GM23338 (cell line): ENCODE measurements around the gene SLC23A1. TPM values are rescaled to one million over a fixed set of nuclear protein-coding genes. Genes with fewer than 3 reads are reported as not detected.

ENCODE experiments used
- ATAC-seq: fragments of 200-7000 bp; cut with Tn5 transposase; 3 replicates; pipeline ENCODE4 v1.9.1; 2020
- DNase-seq: peaks from one replicate; pipeline ENCODE4 v3.0.0-alpha.2; 2015; ENCODE audit warnings: low spot score
- H2AFZ ChIP-seq: fragments of 200-600 bp; sonication (generic); 2 replicates; pipeline ENCODE4 v1.8.0; 2016; ENCODE audit warnings: antibody characterized with exemption, mild to moderate bottlenecking, moderate library complexity
- H3F3A ChIP-seq: fragments of 200-600 bp; sonication (generic); replicated peaks from 2 replicates; pipeline ENCODE4 v1.8.0; 2017; ENCODE audit warnings: antibody characterized with exemption, mixed run types, low read depth
- H3K27ac ChIP-seq: fragments of 200-600 bp; sonication (generic); 2 replicates; pipeline ENCODE4 v1.6.1; 2016; ENCODE audit warnings: low read depth
- H3K27me3 ChIP-seq: fragments of 200-600 bp; sonication (generic); 2 replicates; pipeline ENCODE4 v1.8.0; 2016; ENCODE audit warnings: mild to moderate bottlenecking, mixed run types, moderate library complexity; ENCODE audit not compliant: insufficient read depth
- H3K36me3 ChIP-seq: fragments of 200-600 bp; sonication (generic); 2 replicates; pipeline ENCODE4 v1.8.0; 2016; ENCODE audit warnings: mild to moderate bottlenecking; ENCODE audit not compliant: insufficient read depth
- H3K4me1 ChIP-seq: fragments of 200-600 bp; sonication (generic); 2 replicates; pipeline ENCODE4 v1.8.0; 2016; ENCODE audit warnings: mild to moderate bottlenecking, moderate library complexity; ENCODE audit not compliant: insufficient read depth
- H3K4me2 ChIP-seq: fragments of 200-600 bp; sonication (generic); 2 replicates; pipeline ENCODE4 v1.7.1; 2017; ENCODE audit warnings: mixed run types
- H3K4me3 ChIP-seq: fragments of 200-600 bp; sonication (generic); 2 replicates; pipeline ENCODE4 v1.6.1; 2016; ENCODE audit warnings: mixed run types
- H3K79me2 ChIP-seq: fragments of 200-600 bp; sonication (generic); replicated peaks from 2 replicates; pipeline ENCODE4 v1.8.0; 2017; ENCODE audit warnings: mild to moderate bottlenecking; ENCODE audit not compliant: insufficient read depth
- H3K9me2 ChIP-seq: fragments of 200-600 bp; sonication (generic); 2 replicates; pipeline ENCODE4 v1.8.0; 2017; ENCODE audit not compliant: insufficient read depth
- H4K20me1 ChIP-seq: fragments of 200-600 bp; sonication (generic); replicated peaks from 2 replicates; pipeline ENCODE4 v1.8.0; 2017; ENCODE audit warnings: mild to moderate bottlenecking; ENCODE audit not compliant: insufficient read depth
- H3K27ac Mint-ChIP-seq: 2 replicates; pipeline ENCODE4 v1.8.0; 2020; ENCODE audit warnings: inconsistent platforms, mild to moderate bottlenecking, moderate library complexity, mixed read lengths
- H3K27me3 Mint-ChIP-seq: 3 replicates; pipeline ENCODE4 v1.8.0; 2022; ENCODE audit warnings: low read depth, mild to moderate bottlenecking, moderate library complexity, mixed read lengths, inconsistent platforms; ENCODE audit not compliant: insufficient read depth, poor library complexity
- H3K36me3 Mint-ChIP-seq: 3 replicates; pipeline ENCODE4 v1.8.0; 2021; ENCODE audit warnings: low read depth, mild to moderate bottlenecking, inconsistent platforms, moderate library complexity, mixed read lengths
- H3K4me1 Mint-ChIP-seq: 3 replicates; pipeline ENCODE4 v1.8.0; 2020; ENCODE audit warnings: mild to moderate bottlenecking, inconsistent platforms, mixed read lengths
- H3K4me3 Mint-ChIP-seq: 3 replicates; pipeline ENCODE4 v1.8.0; 2021; ENCODE audit warnings: moderate library complexity, mild to moderate bottlenecking, inconsistent platforms, mixed read lengths
- H3K9me3 Mint-ChIP-seq: 3 replicates; pipeline ENCODE4 v1.8.0; 2020; ENCODE audit warnings: moderate library complexity, mild to moderate bottlenecking, inconsistent platforms, mixed read lengths
- CREB1 ChIP-seq: fragments of 250-450 bp; sonication (Bioruptor Pico); IDR thresholded peaks from 2 replicates; pipeline ENCODE4 v1.5.0; 2020; ENCODE audit warnings: low read depth, mild to moderate bottlenecking, moderate library complexity
- EZH2 ChIP-seq: fragments of 200-600 bp; sonication (generic); IDR thresholded peaks from one replicate; pipeline ENCODE4 v1.8.0; 2017; ENCODE audit warnings: antibody characterized with exemption, mild to moderate bottlenecking, low read depth; ENCODE audit not compliant: unreplicated experiment
- EZH2phosphoT487 ChIP-seq: fragments of 200-600 bp; sonication (generic); IDR thresholded peaks from one replicate; pipeline ENCODE4 v1.8.1; 2018; ENCODE audit warnings: antibody characterized with exemption; ENCODE audit not compliant: unreplicated experiment
- JUNB ChIP-seq: IDR thresholded peaks from one replicate; pipeline ENCODE4 v1.6.1; 2016; ENCODE audit warnings: antibody characterized with exemption; ENCODE audit not compliant: unreplicated experiment
- NANOG ChIP-seq: IDR thresholded peaks from 2 replicates; pipeline ENCODE4 v1.6.1; 2016; ENCODE audit warnings: antibody characterized with exemption, borderline replicate concordance
- POLR2AphosphoS5 ChIP-seq: IDR thresholded peaks from 2 replicates; pipeline ENCODE4 v1.6.1; 2016; ENCODE audit warnings: antibody characterized with exemption, low read depth
- STAT1 ChIP-seq: IDR thresholded peaks from one replicate; pipeline ENCODE4 v1.6.1; 2016; ENCODE audit warnings: antibody characterized with exemption; ENCODE audit not compliant: unreplicated experiment
- ZNF114 ChIP-seq: fragments of 250-450 bp; sonication (Bioruptor Pico); IDR thresholded peaks from 2 replicates; pipeline ENCODE4 v1.5.0; 2020; ENCODE audit warnings: mild to moderate bottlenecking, moderate library complexity
- ZNF331 ChIP-seq: fragments of 250-450 bp; sonication (Bioruptor Pico); IDR thresholded peaks from 2 replicates; pipeline ENCODE4 v1.5.0; 2020; ENCODE audit warnings: low read depth, mild to moderate bottlenecking, moderate library complexity
- polyA plus RNA-seq: library from polyadenylated mRNA; unstranded; fragments of >200 nt; fragmentation: Nextera tagmentation; extraction: Ambion mirVana; gene quantifications from 2 replicates; pipeline ENCODE4 v1.2.1, GENCODE V29; 2016
- total RNA-seq: library from RNA; depleted of rRNA; stranded (reverse); fragments of >200 nt; shearing (Covaris generic); gene quantifications from 2 replicates; pipeline ENCODE4 v1.2.3, GENCODE V29; 2014
- TF ChIP-seq, protein P1 (sequence below): fragments of 250-450 bp; sonication (Bioruptor Pico); IDR thresholded peaks from 2 replicates; pipeline ENCODE4 v1.5.0; 2020; ENCODE audit warnings: mild to moderate bottlenecking, moderate library complexity
- TF ChIP-seq, protein P2 (sequence below), 2 experiments: fragments of 200-600 bp in 1 of 2; sonication (generic) in 1 of 2; conservative IDR thresholded peaks; 2 replicates each; pipeline versions ENCODE4 v1.5.1 to v1.6.1; 2016 to 2017; ENCODE audit warnings: antibody characterized with exemption in 2 of 2, low read depth in 2 of 2, mild to moderate bottlenecking in 2 of 2, moderate library complexity in 1 of 2
- TF ChIP-seq, protein P3 (sequence below): IDR thresholded peaks from one replicate; pipeline ENCODE4 v1.6.1; 2018; ENCODE audit warnings: antibody characterized with exemption; ENCODE audit not compliant: unreplicated experiment

SLC23A1 gene
- total and polyA plus RNA-seq, 2 experiments from 2014 or later, result 0.29 TPM; not detected in 1

DNA sequence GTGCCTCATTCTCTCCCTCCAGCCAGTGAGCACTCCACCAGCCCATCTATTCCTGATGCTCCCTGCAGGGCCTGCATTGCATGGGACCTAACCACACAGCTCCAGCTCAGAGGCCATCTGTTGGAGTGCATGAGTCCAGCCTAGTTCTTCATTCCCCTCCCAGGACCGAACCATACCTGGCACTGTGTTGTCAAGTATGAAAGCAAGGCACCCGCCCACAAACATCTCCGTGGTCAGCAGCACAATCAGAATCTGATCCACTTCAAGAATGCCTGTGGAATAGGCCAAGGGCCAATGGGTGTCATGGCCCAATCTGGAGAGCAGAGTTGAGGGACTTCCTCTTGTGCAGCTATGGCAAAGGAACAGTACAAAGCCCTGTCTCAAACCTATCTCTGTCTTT lies 5.9 kb downstream of the SLC23A1 start (continued):
- TF ChIP-seq POLR2AphosphoS5 (no peak), CREB1 (CRISPR knock-in tag) (no peak), EZH2phosphoT487 (no peak), STAT1 (no peak), ZNF331 (CRISPR knock-in tag) (no peak)
- TF ChIP-seq, protein P1, sequence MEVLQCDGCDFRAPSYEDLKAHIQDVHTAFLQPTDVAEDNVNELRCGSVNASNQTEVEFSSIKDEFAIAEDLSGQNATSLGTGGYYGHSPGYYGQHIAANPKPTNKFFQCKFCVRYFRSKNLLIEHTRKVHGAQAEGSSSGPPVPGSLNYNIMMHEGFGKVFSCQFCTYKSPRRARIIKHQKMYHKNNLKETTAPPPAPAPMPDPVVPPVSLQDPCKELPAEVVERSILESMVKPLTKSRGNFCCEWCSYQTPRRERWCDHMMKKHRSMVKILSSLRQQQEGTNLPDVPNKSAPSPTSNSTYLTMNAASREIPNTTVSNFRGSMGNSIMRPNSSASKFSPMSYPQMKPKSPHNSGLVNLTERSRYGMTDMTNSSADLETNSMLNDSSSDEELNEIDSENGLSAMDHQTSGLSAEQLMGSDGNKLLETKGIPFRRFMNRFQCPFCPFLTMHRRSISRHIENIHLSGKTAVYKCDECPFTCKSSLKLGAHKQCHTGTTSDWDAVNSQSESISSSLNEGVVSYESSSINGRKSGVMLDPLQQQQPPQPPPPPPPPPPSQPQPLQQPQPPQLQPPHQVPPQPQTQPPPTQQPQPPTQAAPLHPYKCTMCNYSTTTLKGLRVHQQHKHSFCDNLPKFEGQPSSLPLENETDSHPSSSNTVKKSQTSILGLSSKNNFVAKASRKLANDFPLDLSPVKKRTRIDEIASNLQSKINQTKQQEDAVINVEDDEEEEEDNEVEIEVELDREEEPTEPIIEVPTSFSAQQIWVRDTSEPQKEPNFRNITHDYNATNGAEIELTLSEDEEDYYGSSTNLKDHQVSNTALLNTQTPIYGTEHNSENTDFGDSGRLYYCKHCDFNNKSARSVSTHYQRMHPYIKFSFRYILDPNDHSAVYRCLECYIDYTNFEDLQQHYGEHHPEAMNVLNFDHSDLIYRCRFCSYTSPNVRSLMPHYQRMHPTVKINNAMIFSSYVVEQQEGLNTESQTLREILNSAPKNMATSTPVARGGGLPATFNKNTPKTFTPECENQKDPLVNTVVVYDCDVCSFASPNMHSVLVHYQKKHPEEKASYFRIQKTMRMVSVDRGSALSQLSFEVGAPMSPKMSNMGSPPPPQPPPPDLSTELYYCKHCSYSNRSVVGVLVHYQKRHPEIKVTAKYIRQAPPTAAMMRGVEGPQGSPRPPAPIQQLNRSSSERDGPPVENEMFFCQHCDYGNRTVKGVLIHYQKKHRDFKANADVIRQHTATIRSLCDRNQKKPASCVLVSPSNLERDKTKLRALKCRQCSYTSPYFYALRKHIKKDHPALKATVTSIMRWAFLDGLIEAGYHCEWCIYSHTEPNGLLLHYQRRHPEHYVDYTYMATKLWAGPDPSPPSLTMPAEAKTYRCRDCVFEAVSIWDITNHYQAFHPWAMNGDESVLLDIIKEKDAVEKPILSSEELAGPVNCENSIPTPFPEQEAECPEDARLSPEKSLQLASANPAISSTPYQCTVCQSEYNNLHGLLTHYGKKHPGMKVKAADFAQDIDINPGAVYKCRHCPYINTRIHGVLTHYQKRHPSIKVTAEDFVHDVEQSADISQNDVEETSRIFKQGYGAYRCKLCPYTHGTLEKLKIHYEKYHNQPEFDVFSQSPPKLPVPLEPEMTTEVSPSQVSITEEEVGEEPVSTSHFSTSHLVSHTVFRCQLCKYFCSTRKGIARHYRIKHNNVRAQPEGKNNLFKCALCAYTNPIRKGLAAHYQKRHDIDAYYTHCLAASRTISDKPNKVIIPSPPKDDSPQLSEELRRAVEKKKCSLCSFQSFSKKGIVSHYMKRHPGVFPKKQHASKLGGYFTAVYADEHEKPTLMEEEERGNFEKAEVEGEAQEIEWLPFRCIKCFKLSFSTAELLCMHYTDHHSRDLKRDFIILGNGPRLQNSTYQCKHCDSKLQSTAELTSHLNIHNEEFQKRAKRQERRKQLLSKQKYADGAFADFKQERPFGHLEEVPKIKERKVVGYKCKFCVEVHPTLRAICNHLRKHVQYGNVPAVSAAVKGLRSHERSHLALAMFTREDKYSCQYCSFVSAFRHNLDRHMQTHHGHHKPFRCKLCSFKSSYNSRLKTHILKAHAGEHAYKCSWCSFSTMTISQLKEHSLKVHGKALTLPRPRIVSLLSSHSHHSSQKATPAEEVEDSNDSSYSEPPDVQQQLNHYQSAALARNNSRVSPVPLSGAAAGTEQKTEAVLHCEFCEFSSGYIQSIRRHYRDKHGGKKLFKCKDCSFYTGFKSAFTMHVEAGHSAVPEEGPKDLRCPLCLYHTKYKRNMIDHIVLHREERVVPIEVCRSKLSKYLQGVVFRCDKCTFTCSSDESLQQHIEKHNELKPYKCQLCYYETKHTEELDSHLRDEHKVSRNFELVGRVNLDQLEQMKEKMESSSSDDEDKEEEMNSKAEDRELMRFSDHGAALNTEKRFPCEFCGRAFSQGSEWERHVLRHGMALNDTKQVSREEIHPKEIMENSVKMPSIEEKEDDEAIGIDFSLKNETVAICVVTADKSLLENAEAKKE, result no peak

DNA sequence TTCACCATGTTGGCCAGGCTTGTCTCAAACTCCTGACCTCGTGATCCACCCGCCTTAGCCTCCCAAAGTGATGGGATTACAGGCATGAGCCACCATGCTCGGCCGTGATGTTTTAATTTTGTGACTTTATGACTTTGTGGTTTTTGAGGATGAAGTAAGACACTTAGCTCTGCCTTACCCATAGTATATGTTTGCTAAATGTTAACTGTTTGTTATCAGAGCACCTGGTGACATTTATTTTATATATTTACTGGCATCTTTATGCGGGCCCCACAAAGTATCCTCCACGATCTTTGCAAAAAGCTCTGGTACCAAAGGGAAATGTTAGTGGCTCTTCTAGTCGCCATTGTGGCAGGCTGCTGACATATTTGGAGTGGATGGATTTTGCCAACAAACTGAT lies 6.7 kb downstream of the SLC23A1 start:
- H4K20me1 ChIP-seq, result no peaks in the 10 kb centered on the region; the same call in 1 of the 2 replicates
- H3K27ac Mint-ChIP-seq, result no peak overlapping the region
- H3K4me1 ChIP-seq, result peaks cover 4% of the 10 kb centered on the region; the same call in 1 of the 2 replicates
- H3K36me3 ChIP-seq, result peaks cover 6% of the 10 kb centered on the region; the same call in 1 of the 2 replicates
- H3K27me3 ChIP-seq, result no peaks in the 10 kb centered on the region
- H3K4me3 Mint-ChIP-seq, result no peak overlapping the region
- H3K27me3 Mint-ChIP-seq, result peaks cover 9% of the 10 kb centered on the region
- DNase-seq, result no peak
- peaks cover 6% of the 10 kb centered on the region; the same call in 2 of the 3 replicates for H3K4me1 Mint-ChIP-seq
- H3K9me3 Mint-ChIP-seq, result no peaks in the 10 kb centered on the region
- H2AFZ ChIP-seq, result no peak overlapping the region
- ATAC-seq, result no peak
- H3F3A ChIP-seq, result peaks cover 13% of the 10 kb centered on the region
- no peak overlapping the region for H3K4me2 ChIP-seq
- no peaks in the 10 kb centered on the region for H3K9me2 ChIP-seq
- H3K4me3 ChIP-seq, result no peak overlapping the region
- H3K27ac ChIP-seq, result no peak overlapping the region
- H3K79me2 ChIP-seq, result no peaks in the 10 kb centered on the region
- H3K36me3 Mint-ChIP-seq, result peaks cover 19% of the 10 kb centered on the region; the same call in 2 of the 3 replicates
- TF ChIP-seq NANOG (no peak), EZH2 (no peak), EZH2phosphoT487 (no peak), ZNF114 (CRISPR knock-in tag) (no peak), ZNF331 (CRISPR knock-in tag) (no peak), STAT1 (no peak), CREB1 (CRISPR knock-in tag) (no peak), JUNB (no peak)
- TF ChIP-seq, protein P2, sequence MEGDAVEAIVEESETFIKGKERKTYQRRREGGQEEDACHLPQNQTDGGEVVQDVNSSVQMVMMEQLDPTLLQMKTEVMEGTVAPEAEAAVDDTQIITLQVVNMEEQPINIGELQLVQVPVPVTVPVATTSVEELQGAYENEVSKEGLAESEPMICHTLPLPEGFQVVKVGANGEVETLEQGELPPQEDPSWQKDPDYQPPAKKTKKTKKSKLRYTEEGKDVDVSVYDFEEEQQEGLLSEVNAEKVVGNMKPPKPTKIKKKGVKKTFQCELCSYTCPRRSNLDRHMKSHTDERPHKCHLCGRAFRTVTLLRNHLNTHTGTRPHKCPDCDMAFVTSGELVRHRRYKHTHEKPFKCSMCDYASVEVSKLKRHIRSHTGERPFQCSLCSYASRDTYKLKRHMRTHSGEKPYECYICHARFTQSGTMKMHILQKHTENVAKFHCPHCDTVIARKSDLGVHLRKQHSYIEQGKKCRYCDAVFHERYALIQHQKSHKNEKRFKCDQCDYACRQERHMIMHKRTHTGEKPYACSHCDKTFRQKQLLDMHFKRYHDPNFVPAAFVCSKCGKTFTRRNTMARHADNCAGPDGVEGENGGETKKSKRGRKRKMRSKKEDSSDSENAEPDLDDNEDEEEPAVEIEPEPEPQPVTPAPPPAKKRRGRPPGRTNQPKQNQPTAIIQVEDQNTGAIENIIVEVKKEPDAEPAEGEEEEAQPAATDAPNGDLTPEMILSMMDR (conservative IDR thresholded peaks at IDR 0.05; ENCODE audit: low read depth in 2 of 2), result no peak
- TF ChIP-seq, protein P3, sequence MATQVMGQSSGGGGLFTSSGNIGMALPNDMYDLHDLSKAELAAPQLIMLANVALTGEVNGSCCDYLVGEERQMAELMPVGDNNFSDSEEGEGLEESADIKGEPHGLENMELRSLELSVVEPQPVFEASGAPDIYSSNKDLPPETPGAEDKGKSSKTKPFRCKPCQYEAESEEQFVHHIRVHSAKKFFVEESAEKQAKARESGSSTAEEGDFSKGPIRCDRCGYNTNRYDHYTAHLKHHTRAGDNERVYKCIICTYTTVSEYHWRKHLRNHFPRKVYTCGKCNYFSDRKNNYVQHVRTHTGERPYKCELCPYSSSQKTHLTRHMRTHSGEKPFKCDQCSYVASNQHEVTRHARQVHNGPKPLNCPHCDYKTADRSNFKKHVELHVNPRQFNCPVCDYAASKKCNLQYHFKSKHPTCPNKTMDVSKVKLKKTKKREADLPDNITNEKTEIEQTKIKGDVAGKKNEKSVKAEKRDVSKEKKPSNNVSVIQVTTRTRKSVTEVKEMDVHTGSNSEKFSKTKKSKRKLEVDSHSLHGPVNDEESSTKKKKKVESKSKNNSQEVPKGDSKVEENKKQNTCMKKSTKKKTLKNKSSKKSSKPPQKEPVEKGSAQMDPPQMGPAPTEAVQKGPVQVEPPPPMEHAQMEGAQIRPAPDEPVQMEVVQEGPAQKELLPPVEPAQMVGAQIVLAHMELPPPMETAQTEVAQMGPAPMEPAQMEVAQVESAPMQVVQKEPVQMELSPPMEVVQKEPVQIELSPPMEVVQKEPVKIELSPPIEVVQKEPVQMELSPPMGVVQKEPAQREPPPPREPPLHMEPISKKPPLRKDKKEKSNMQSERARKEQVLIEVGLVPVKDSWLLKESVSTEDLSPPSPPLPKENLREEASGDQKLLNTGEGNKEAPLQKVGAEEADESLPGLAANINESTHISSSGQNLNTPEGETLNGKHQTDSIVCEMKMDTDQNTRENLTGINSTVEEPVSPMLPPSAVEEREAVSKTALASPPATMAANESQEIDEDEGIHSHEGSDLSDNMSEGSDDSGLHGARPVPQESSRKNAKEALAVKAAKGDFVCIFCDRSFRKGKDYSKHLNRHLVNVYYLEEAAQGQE, result no peak
